ENCODE measurements around the gene RIN3. TPM values are rescaled to one million over a fixed set of nuclear protein-coding genes. Genes with fewer than 3 reads are reported as not detected.

Gene RIN3
- total RNA-seq, 1 experiment from 2014 or later, result 2.4 TPM

- intact Hi-C loops (cut with micrococcal nuclease; ENCODE audit: unreplicated experiment), result no loop called here
- Histone ChIP-seq H3K4me3 (ENCODE audit: low read depth, low read length, poor library complexity, severe bottlenecking) (no peak overlapping the region), H3K27me3 (replicated peaks; ENCODE audit: insufficient read depth, low read depth, low read length, poor library complexity) (no peaks in the 10 kb centered on the region), H3K27ac (ENCODE audit: low read depth, low read length, poor library complexity, severe bottlenecking) (no peak overlapping the region), H3K9me3 (ENCODE audit: low read depth, low read length, poor library complexity, severe bottlenecking) (no peaks in the 10 kb centered on the region), H3K36me3 (ENCODE audit: insufficient read depth, low read length, poor library complexity, severe bottlenecking) (no peaks in the 10 kb centered on the region), H3K4me1 (ENCODE audit: insufficient read depth, low read length, poor library complexity, severe bottlenecking) (no peaks in the 10 kb centered on the region)
- TF ChIP-seq EZH2 (IDR thresholded peaks at IDR 0.05; ENCODE audit: borderline replicate concordance, low read depth, low read length, poor library complexity, severe bottlenecking) (no peak), CTCF (conservative IDR thresholded peaks at IDR 0.05; ENCODE audit: low read depth, low read length) (no peak)
- DNase-seq (ENCODE audit: low spot score), result no peak
- ChIA-PET POLR2A (ENCODE audit: low non-redundant PET) (no interaction called here), CTCF (no interaction called here)
- no TSS peak for BruUV-seq (replicated peaks)
Measured at GRCh38 chr14:92481386-92481785, 32.2 kb upstream of the RIN3 start.

GRCh38 chr14:92481811-92482555 lies 31.6 kb upstream of the RIN3 start:
- H3K27me3 ChIP-seq (replicated peaks; ENCODE audit: insufficient read depth, low read depth, low read length, poor library complexity), result no peaks in the 10 kb centered on the region
- no peak for TF ChIP-seq CTCF (conservative IDR thresholded peaks at IDR 0.05; ENCODE audit: low read depth, low read length)
- TF ChIP-seq EZH2 (IDR thresholded peaks at IDR 0.05; ENCODE audit: borderline replicate concordance, low read depth, low read length, poor library complexity, severe bottlenecking), result no peak
- POLR2A ChIA-PET (ENCODE audit: low non-redundant PET), result no interaction called here
- no peak for DNase-seq (ENCODE audit: low spot score)
- no peaks in the 10 kb centered on the region for H3K9me3 ChIP-seq (ENCODE audit: low read depth, low read length, poor library complexity, severe bottlenecking)
- CTCF ChIA-PET, result no interaction called here
- intact Hi-C loops (cut with micrococcal nuclease; ENCODE audit: unreplicated experiment), result no loop called here
- H3K27ac ChIP-seq (ENCODE audit: low read depth, low read length, poor library complexity, severe bottlenecking), result no peak overlapping the region
- H3K36me3 ChIP-seq (ENCODE audit: insufficient read depth, low read length, poor library complexity, severe bottlenecking), result no peaks in the 10 kb centered on the region
- no TSS peak for BruUV-seq (replicated peaks)
- H3K4me1 ChIP-seq (ENCODE audit: insufficient read depth, low read length, poor library complexity, severe bottlenecking), result no peaks in the 10 kb centered on the region
- H3K4me3 ChIP-seq (ENCODE audit: low read depth, low read length, poor library complexity, severe bottlenecking), result no peak overlapping the region

- Histone ChIP-seq H3K27ac (ENCODE audit: low read depth, low read length, poor library complexity, severe bottlenecking) (no peak overlapping the region), H3K4me1 (ENCODE audit: insufficient read depth, low read length, poor library complexity, severe bottlenecking) (no peaks in the 10 kb centered on the region), H3K36me3 (ENCODE audit: insufficient read depth, low read length, poor library complexity, severe bottlenecking) (no peaks in the 10 kb centered on the region), H3K9me3 (ENCODE audit: low read depth, low read length, poor library complexity, severe bottlenecking) (no peaks in the 10 kb centered on the region), H3K4me3 (ENCODE audit: low read depth, low read length, poor library complexity, severe bottlenecking) (no peak overlapping the region), H3K27me3 (replicated peaks; ENCODE audit: insufficient read depth, low read depth, low read length, poor library complexity) (no peaks in the 10 kb centered on the region)
- intact Hi-C loops (cut with micrococcal nuclease; ENCODE audit: unreplicated experiment), result no loop called here
- POLR2A ChIA-PET (ENCODE audit: low non-redundant PET), result no interaction called here
- TF ChIP-seq CTCF (conservative IDR thresholded peaks at IDR 0.05; ENCODE audit: low read depth, low read length) (no peak), EZH2 (IDR thresholded peaks at IDR 0.05; ENCODE audit: borderline replicate concordance, low read depth, low read length, poor library complexity, severe bottlenecking) (no peak)
- no TSS peak for BruUV-seq (replicated peaks)
- CTCF ChIA-PET, result no interaction called here
- DNase-seq (ENCODE audit: low spot score), result no peak
Measured at GRCh38 chr14:92482621-92483319, 30.8 kb upstream of the RIN3 start.
